Measurements from ENCODE around the gene ARHGAP21. TPM values are rescaled to one million over a fixed set of nuclear protein-coding genes. Genes with fewer than 3 reads are reported as not detected.

Gene ARHGAP21
- polyA plus RNA-seq, 2 of the 4 experiments (the other 2 are of a cell fraction): 30.5 to 84.4 TPM

GRCh38 chr10:24561453-24561852, 162.2 kb downstream of the ARHGAP21 start:
- H3K4me2 ChIP-seq: no peak overlapping the region
- TF ChIP-seq ESRRA (IDR thresholded peaks at IDR 0.05; ENCODE audit: borderline replicate concordance, low read length) (no peak), FOSL2 (IDR thresholded peaks at IDR 0.05) (no peak), FOSL2 (CRISPR knock-in tag; IDR thresholded peaks at IDR 0.05) (no peak), FOSB (CRISPR knock-in tag; IDR thresholded peaks at IDR 0.05) (no peak), ATOH8 (CRISPR knock-in tag; IDR thresholded peaks at IDR 0.05; ENCODE audit: low read depth) (no peak), PHF8 (IDR thresholded peaks at IDR 0.05; ENCODE audit: borderline replicate concordance, low read depth) (no peak), ELK1 (IDR thresholded peaks at IDR 0.05; ENCODE audit: low read depth, low read length) (no peak), FOXS1 (CRISPR knock-in tag; IDR thresholded peaks at IDR 0.05) (no peak), HDAC2 (IDR thresholded peaks at IDR 0.05) (no peak), ZC3H11A (IDR thresholded peaks at IDR 0.05) (no peak), E2F6 (IDR thresholded peaks at IDR 0.05; ENCODE audit: borderline replicate concordance, low read depth) (no peak), JUN (IDR thresholded peaks at IDR 0.05) (no peak), SREBF2 (IDR thresholded peaks at IDR 0.05) (no peak)
- no peak for FAIRE-seq
- no peaks in the 10 kb centered on the region for H3K4me1 ChIP-seq
- WGBS (ENCODE audit: missing lambda C conversion rate): 47% methylated on average over 3 of the region's 3 CpGs
- no peak overlapping the region for H3K4me3 ChIP-seq
- H3K27ac ChIP-seq: no peak overlapping the region
- DNase-seq (ENCODE audit: low read depth in 1 of 2, low spot score in 1 of 2): no peak
- no peak for ATAC-seq
- H3K9me3 ChIP-seq: no peaks in the 10 kb centered on the region
- CTCF ChIA-PET: no interaction called here
- POLR2A ChIA-PET: no interaction called here

GRCh38 chr10:24556750-24557742, 166.6 kb downstream of the ARHGAP21 start:
- ATAC-seq (peak; percentile 80 to 81), DNase-seq (ENCODE audit: low read depth in 1 of 2, low spot score in 1 of 2) (peak; percentile 44 to 80), FAIRE-seq (peak; percentile 70)
- no peaks in the 10 kb centered on the region for H3K9me3 ChIP-seq
- ChIA-PET CTCF (interaction anchor here (0.6 to 2.3 kb wide), 20 partner anchors 9 to 1399 kb away, joined by 3 to 22 read pairs (median 4); no protein-coding TSS in a partner anchor), POLR2A (no interaction called here)
- H3K4me1 ChIP-seq: no peaks in the 10 kb centered on the region
- no peak overlapping the region for H3K4me3 ChIP-seq
- no peak overlapping the region for H3K27ac ChIP-seq
- TF ChIP-seq RAD21 (conservative IDR thresholded peaks at IDR 0.05 in 1 of 2, IDR thresholded peaks at IDR 0.05 in 1 of 2) (peak; percentile 70 to 76), FOSB (CRISPR knock-in tag; IDR thresholded peaks at IDR 0.05) (no peak), CBX2 (IDR thresholded peaks at IDR 0.05; ENCODE audit: borderline replicate concordance, low read depth) (no peak), PHF8 (IDR thresholded peaks at IDR 0.05; ENCODE audit: borderline replicate concordance, low read depth) (no peak), CHD2 (IDR thresholded peaks at IDR 0.05; ENCODE audit: low read length, partially characterized antibody) (no peak), HOXA7 (CRISPR knock-in tag; IDR thresholded peaks at IDR 0.05) (no peak), SMC3 (IDR thresholded peaks at IDR 0.05) (peak; percentile 55; the same call in 1 of the 3 replicates), CTCF (IDR thresholded peaks at IDR 0.05) (peak; percentile 74)
- no peak overlapping the region for H3K4me2 ChIP-seq
- 27% methylated on average over 24 of the region's 24 CpGs for WGBS (ENCODE audit: missing lambda C conversion rate)

Data from A549 (cell line).